ENCODE results near the gene PUSL1.

Gene PUSL1

DNA sequence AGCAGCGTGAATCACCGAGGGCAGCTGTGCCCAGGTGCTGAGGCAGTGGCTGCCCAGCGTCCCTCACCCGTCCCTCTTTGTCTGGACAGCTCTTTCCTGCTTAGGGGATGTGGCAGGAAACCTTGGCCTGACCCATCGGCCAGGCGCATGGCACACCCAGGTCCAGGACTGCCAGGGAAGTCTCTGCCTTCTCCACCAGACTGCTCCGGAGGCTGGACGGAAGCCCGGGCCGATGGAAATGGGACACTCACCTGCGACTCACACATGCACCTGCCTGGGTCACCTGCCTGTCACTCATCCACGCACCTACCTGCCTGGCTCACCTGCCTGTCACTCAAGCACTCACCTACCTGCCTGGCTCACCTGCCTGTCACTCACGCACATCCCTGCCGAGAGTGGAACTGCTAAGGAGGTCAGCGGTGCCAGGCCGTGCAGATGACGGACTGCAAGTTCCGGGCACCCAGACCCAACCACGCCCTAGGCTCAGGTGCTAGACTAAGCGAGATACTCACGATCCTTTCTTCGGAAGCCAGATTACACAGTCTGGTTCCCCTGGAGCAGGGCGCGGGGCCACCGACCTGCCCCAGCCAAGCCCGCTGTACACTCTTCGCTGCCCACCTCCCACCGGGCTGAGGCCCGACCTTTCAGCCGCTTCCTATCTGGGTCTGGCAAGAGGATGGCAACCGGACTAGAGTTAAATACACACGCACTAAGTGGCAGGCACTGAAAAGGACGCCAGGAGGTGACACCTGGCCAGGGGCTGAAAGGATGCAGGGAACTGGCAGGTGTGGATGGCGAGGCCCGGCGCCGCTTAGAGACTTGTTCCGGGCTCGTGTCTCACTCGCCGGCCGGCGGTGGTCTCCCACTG, 35.8 kb upstream of the PUSL1 start:
- no peak for TF ChIP-seq EZH2phosphoT487 (IDR thresholded peaks at IDR 0.05; ENCODE audit: borderline replicate concordance, low read length)
- TF ChIP-seq, protein P1, sequence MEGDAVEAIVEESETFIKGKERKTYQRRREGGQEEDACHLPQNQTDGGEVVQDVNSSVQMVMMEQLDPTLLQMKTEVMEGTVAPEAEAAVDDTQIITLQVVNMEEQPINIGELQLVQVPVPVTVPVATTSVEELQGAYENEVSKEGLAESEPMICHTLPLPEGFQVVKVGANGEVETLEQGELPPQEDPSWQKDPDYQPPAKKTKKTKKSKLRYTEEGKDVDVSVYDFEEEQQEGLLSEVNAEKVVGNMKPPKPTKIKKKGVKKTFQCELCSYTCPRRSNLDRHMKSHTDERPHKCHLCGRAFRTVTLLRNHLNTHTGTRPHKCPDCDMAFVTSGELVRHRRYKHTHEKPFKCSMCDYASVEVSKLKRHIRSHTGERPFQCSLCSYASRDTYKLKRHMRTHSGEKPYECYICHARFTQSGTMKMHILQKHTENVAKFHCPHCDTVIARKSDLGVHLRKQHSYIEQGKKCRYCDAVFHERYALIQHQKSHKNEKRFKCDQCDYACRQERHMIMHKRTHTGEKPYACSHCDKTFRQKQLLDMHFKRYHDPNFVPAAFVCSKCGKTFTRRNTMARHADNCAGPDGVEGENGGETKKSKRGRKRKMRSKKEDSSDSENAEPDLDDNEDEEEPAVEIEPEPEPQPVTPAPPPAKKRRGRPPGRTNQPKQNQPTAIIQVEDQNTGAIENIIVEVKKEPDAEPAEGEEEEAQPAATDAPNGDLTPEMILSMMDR (IDR thresholded peaks at IDR 0.05; ENCODE audit: low read depth, low read length, poor library complexity, severe bottlenecking), result no peak
- Histone ChIP-seq H3K36me3 (ENCODE audit: control insufficient read depth, low read length) (peaks cover 44% of the 10 kb centered on the region), H3K4me3 (ENCODE audit: low read length) (peak overlapping the region; percentile 98)

DNA sequence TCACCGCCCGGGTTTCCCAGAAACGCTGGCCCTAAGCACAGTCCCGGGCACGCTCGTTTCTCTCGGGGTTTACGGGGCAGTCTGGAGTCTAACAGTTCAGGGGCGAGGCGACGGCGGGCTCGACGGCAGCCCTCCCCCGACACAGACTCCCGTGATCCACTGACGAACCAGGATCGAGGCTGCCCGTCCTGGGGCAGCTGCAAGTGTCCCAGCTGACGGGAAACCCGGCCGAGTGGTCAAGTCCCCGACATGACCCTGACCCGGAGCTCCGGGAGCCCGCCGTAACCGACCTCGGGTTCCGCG, 35.2 kb upstream of the PUSL1 start:
- Histone ChIP-seq H3K27ac (ENCODE audit: low read depth, low read length) (no peak overlapping the region), H3K36me3 (ENCODE audit: control insufficient read depth, low read length) (peaks cover 38% of the 10 kb centered on the region), H3K79me2 (ENCODE audit: control insufficient read depth, low read length) (peaks cover 60% of the 10 kb centered on the region)

More for the DNA sequence above, 35.8 kb upstream of the PUSL1 start:
- H3K79me2 ChIP-seq (ENCODE audit: control insufficient read depth, low read length), result peaks cover 66% of the 10 kb centered on the region
- no peaks in the 10 kb centered on the region for H3F3A ChIP-seq (ENCODE audit: control insufficient read depth, insufficient read depth)
- no peak overlapping the region for H3K27ac ChIP-seq (ENCODE audit: low read depth, low read length)
- H3K4me1 ChIP-seq (ENCODE audit: control insufficient read depth, low read length), result peaks cover 30% of the 10 kb centered on the region
- H3K9me2 ChIP-seq (replicated peaks; ENCODE audit: control insufficient read depth, low read length), result no peaks in the 10 kb centered on the region
- no peaks in the 10 kb centered on the region for H3K9me3 ChIP-seq (ENCODE audit: control insufficient read depth, insufficient read depth, low read length)
- H3K4me2 ChIP-seq (ENCODE audit: low read length), result peak overlapping the region; percentile 89
- H3K27me3 ChIP-seq (ENCODE audit: control insufficient read depth, low read length), result no peaks in the 10 kb centered on the region
- peaks cover 25% of the 10 kb centered on the region for H4K20me1 ChIP-seq (ENCODE audit: control insufficient read depth, insufficient read depth, low read depth, low read length)

DNA sequence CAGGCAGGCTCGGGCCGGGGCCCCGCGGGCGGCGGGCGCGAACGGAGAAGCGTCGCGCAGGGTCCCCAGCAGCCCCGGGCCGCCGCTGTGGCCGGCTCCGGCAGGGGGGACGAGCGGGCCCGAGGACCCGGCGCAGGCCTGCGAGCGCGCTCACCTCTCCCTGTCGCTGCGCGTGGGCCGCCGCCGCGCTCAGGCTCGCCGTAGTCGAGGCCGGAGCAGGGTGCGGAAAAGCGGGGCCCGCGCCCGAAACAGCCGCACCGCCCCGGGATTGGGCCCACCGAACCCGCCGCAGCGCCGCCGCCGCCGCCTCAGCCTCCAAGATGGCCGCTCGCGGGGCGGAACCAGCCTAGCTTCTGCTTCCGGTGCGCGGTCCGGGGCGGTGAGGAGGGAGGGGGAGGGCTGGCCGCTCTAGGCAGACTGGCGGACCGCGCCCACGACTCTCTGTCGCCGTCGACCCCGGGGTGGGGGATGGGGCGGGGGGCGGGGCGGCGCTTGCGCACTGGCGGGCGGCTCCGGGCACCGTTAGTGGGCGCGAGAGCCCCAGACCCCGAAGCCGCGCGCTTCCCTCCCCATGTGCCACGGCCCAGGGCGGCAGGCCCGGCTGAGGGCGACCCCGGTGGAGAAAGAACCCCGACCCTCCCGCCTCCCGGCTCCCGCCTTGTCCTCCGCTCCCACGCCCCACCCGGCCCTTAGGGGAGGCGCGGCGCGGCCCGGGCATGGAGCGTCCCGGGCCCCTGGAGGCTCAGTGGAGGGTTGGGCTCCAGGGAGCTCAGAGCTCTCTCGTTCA, 34.7 kb upstream of the PUSL1 start, which contains the start of gene UBE2J2:
UBE2J2 (minus strand) TSS at position 343 of the 787 bp plus-strand sequence. CDS start 5,862 bp downstream, outside the sequence.
- Histone ChIP-seq H3K4me2 (ENCODE audit: low read length) (peak within 1 kb of the TSS; percentile 97), H3K27ac (ENCODE audit: low read depth, low read length) (peak within 1 kb of the TSS; percentile 28; the same call in 1 of the 2 replicates), H3K4me3 (ENCODE audit: low read length) (peak within 1 kb of the TSS; percentile 98), H3K36me3 (ENCODE audit: control insufficient read depth, low read length) (peaks cover 33% of the 10 kb centered on the region), H4K20me1 (ENCODE audit: control insufficient read depth, insufficient read depth, low read depth, low read length) (peaks cover 25% of the 10 kb centered on the region), H3K79me2 (ENCODE audit: control insufficient read depth, low read length) (peaks cover 55% of the 10 kb centered on the region), H3F3A (ENCODE audit: control insufficient read depth, insufficient read depth) (no peaks in the 10 kb centered on the region), H3K4me1 (ENCODE audit: control insufficient read depth, low read length) (peaks cover 30% of the 10 kb centered on the region), H3K9me2 (replicated peaks; ENCODE audit: control insufficient read depth, low read length) (no peaks in the 10 kb centered on the region), H3K27me3 (ENCODE audit: control insufficient read depth, low read length) (no peaks in the 10 kb centered on the region), H3K9me3 (ENCODE audit: control insufficient read depth, insufficient read depth, low read length) (no peaks in the 10 kb centered on the region)
- TF ChIP-seq, protein P1 (IDR thresholded peaks at IDR 0.05; ENCODE audit: low read depth, low read length, poor library complexity, severe bottlenecking), result no peak
- no peak for TF ChIP-seq EZH2phosphoT487 (IDR thresholded peaks at IDR 0.05; ENCODE audit: borderline replicate concordance, low read length)

More for the DNA sequence above, 35.2 kb upstream of the PUSL1 start:
- TF ChIP-seq EZH2phosphoT487 (IDR thresholded peaks at IDR 0.05; ENCODE audit: borderline replicate concordance, low read length), result no peak
- TF ChIP-seq, protein P1 (IDR thresholded peaks at IDR 0.05; ENCODE audit: low read depth, low read length, poor library complexity, severe bottlenecking), result no peak
- peaks cover 25% of the 10 kb centered on the region for H4K20me1 ChIP-seq (ENCODE audit: control insufficient read depth, insufficient read depth, low read depth, low read length)
- H3K9me3 ChIP-seq (ENCODE audit: control insufficient read depth, insufficient read depth, low read length), result no peaks in the 10 kb centered on the region
- peaks cover 30% of the 10 kb centered on the region for H3K4me1 ChIP-seq (ENCODE audit: control insufficient read depth, low read length)
- H3K9me2 ChIP-seq (replicated peaks; ENCODE audit: control insufficient read depth, low read length), result no peaks in the 10 kb centered on the region
- no peaks in the 10 kb centered on the region for H3K27me3 ChIP-seq (ENCODE audit: control insufficient read depth, low read length)
- peak overlapping the region; percentile 98 for H3K4me3 ChIP-seq (ENCODE audit: low read length)
- no peaks in the 10 kb centered on the region for H3F3A ChIP-seq (ENCODE audit: control insufficient read depth, insufficient read depth)
- H3K4me2 ChIP-seq (ENCODE audit: low read length), result peak overlapping the region; percentile 89

All from DOHH2 (cell line).